ENCODE data around the gene RRP1B. TPM values are rescaled to one million over a fixed set of nuclear protein-coding genes. Genes with fewer than 3 reads are reported as not detected.

RRP1B gene
- total and polyA plus RNA-seq, 2 of the 13 experiments (the other 11 are each of a cell fraction or from before 2014, with no cell fraction given), result 16.3 to 46.2 TPM

DNA sequence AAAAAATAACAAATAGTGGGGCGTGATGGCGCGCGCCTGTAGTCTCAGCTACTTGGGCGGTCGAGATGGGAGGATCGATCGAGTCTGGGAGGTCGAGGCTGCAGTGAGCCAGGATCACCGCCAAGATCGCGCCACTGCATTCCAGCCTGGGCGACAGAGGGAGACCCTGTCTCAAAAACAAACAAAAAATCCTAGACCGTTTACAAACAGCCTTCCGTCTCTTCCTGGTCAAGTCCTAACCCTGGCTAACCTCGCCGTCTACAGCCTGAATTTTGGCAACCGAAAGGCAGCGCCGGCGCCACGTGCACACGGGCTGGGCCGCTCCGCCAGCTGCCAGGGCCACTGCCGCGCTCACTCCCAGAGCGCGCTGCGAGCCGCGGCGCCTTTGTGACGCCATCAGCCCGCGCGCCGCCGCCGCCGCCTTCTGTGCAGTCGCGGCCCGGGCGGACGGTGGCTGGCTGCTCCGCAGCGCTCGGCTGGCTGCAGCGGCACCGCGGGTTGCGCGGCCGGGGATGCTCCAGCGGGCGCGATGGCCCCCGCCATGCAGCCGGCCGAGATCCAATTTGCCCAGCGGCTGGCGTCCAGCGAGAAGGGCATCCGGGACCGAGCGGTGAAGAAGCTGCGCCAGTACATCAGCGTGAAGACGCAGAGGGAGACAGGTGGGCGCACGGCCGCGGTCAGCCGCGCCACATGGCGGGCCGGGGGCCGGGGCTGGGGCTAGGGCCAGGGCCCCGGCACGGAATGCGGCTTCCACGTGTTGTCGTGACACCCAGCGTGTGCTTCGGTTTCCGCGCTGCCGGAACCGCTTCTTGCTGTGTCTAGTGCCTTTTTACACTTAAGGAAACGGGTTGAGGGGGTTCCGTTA is at the start of gene RRP1B, which contains the start of gene HSF2BP (continued):
- TF ChIP-seq, protein P1, sequence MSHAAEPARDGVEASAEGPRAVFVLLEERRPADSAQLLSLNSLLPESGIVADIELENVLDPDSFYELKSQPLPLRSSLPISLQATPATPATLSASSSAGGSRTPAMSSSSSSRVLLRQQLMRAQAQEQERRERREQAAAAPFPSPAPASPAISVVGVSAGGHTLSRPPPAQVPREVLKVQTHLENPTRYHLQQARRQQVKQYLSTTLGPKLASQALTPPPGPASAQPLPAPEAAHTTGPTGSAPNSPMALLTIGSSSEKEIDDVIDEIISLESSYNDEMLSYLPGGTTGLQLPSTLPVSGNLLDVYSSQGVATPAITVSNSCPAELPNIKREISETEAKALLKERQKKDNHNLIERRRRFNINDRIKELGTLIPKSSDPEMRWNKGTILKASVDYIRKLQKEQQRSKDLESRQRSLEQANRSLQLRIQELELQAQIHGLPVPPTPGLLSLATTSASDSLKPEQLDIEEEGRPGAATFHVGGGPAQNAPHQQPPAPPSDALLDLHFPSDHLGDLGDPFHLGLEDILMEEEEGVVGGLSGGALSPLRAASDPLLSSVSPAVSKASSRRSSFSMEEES (CRISPR knock-in tag; IDR thresholded peaks at IDR 0.05), result peak; percentile 84; the same call in 1 of the 2 replicates
- TF ChIP-seq, protein P2, sequence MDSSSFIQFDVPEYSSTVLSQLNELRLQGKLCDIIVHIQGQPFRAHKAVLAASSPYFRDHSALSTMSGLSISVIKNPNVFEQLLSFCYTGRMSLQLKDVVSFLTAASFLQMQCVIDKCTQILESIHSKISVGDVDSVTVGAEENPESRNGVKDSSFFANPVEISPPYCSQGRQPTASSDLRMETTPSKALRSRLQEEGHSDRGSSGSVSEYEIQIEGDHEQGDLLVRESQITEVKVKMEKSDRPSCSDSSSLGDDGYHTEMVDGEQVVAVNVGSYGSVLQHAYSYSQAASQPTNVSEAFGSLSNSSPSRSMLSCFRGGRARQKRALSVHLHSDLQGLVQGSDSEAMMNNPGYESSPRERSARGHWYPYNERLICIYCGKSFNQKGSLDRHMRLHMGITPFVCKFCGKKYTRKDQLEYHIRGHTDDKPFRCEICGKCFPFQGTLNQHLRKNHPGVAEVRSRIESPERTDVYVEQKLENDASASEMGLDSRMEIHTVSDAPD (CRISPR knock-in tag; IDR thresholded peaks at IDR 0.05), result peak; percentile 91
- TF ChIP-seq SMAD1 (CRISPR knock-in tag; IDR thresholded peaks at IDR 0.05; ENCODE audit: borderline replicate concordance, low read depth) (0 out of 2 replicates have a peak, but pooled peaks have one; percentile 31), ZBTB38 (CRISPR knock-in tag; IDR thresholded peaks at IDR 0.05) (peak; percentile 98), PAWR (CRISPR knock-in tag; IDR thresholded peaks at IDR 0.05; ENCODE audit: borderline replicate concordance) (no peak), GPN1 (CRISPR knock-in tag; IDR thresholded peaks at IDR 0.05; ENCODE audit: borderline replicate concordance) (0 out of 2 replicates have a peak, but pooled peaks have one; percentile 45), ZNF3 (CRISPR knock-in tag; IDR thresholded peaks at IDR 0.05) (0 out of 2 replicates have a peak, but pooled peaks have one; percentile 17), PCBP1 (IDR thresholded peaks at IDR 0.05; ENCODE audit: borderline replicate concordance, low read depth, low read length) (no peak), HIVEP1 (CRISPR knock-in tag; IDR thresholded peaks at IDR 0.05) (peak; percentile 51; the same call in 1 of the 2 replicates), GABPB1 (CRISPR knock-in tag; IDR thresholded peaks at IDR 0.05) (peak; percentile 80), U2AF2 (IDR thresholded peaks at IDR 0.05; ENCODE audit: low read depth, low read length) (no peak), ZNF891 (CRISPR knock-in tag; IDR thresholded peaks at IDR 0.05) (no peak; the same call in none of the 2 replicates), PHF5A (CRISPR knock-in tag; IDR thresholded peaks at IDR 0.05; ENCODE audit: low read depth, unreplicated experiment) (no peak)
- TF ChIP-seq, protein P3, sequence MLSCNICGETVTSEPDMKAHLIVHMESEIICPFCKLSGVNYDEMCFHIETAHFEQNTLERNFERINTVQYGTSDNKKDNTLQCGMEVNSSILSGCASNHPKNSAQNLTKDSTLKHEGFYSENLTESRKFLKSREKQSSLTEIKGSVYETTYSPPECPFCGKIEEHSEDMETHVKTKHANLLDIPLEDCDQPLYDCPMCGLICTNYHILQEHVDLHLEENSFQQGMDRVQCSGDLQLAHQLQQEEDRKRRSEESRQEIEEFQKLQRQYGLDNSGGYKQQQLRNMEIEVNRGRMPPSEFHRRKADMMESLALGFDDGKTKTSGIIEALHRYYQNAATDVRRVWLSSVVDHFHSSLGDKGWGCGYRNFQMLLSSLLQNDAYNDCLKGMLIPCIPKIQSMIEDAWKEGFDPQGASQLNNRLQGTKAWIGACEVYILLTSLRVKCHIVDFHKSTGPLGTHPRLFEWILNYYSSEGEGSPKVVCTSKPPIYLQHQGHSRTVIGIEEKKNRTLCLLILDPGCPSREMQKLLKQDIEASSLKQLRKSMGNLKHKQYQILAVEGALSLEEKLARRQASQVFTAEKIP (CRISPR knock-in tag; IDR thresholded peaks at IDR 0.05; ENCODE audit: borderline replicate concordance), result no peak
- TF ChIP-seq, protein P4, sequence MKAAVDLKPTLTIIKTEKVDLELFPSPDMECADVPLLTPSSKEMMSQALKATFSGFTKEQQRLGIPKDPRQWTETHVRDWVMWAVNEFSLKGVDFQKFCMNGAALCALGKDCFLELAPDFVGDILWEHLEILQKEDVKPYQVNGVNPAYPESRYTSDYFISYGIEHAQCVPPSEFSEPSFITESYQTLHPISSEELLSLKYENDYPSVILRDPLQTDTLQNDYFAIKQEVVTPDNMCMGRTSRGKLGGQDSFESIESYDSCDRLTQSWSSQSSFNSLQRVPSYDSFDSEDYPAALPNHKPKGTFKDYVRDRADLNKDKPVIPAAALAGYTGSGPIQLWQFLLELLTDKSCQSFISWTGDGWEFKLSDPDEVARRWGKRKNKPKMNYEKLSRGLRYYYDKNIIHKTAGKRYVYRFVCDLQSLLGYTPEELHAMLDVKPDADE (CRISPR knock-in tag; IDR thresholded peaks at IDR 0.05), result peak; percentile 97
